Activated CD4-positive, alpha-beta T cell treated with anti-CD3 and anti-CD28 coated beads for 4 hours (primary cell): ENCODE results near the gene LRRC10B.

Experiments
- DNase-seq, 2 donors: peaks; one replicate each; pipeline ENCODE4 v3.0.0-alpha.2; 2020

LRRC10B gene

GRCh38 chr11:61487342-61488025, 21.1 kb upstream of the LRRC10B start:
- DNase-seq, result no peak

DNA sequence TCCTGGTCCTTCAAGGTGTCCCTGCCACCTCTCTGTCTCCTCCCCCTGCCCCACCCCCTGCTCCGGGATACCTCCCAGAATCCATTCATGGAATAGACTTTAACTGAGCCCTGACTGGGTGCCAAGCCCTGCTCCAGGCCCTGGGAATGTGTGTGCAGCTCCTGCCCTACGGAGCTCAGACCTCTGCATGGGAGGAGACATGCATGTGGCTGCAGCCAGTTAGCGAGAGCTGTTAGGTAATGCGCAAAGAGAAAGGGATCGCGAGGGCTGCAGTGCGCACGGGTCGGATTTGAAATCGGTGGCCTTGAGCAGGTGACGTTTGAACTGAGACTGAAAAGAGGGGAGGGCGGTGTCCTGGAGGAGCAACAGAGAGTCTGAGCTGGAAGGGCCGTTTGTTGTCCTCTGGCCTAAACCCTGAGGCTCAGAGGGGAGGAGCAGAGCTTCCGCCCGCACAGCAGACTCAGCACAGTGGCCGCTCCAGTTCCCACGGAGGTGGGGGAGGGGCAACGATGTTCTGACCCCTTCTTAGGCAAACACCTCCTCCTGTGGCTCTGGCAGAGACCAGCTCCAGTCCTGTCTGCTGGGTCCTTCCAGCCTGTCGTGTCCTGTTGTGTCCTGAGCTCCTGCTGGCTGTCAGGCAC, 19.8 kb upstream of the LRRC10B start:
- DNase-seq, result no peak

- no peak for DNase-seq
Measured at GRCh38 chr11:61489833-61490721, 18.5 kb upstream of the LRRC10B start.

DNA sequence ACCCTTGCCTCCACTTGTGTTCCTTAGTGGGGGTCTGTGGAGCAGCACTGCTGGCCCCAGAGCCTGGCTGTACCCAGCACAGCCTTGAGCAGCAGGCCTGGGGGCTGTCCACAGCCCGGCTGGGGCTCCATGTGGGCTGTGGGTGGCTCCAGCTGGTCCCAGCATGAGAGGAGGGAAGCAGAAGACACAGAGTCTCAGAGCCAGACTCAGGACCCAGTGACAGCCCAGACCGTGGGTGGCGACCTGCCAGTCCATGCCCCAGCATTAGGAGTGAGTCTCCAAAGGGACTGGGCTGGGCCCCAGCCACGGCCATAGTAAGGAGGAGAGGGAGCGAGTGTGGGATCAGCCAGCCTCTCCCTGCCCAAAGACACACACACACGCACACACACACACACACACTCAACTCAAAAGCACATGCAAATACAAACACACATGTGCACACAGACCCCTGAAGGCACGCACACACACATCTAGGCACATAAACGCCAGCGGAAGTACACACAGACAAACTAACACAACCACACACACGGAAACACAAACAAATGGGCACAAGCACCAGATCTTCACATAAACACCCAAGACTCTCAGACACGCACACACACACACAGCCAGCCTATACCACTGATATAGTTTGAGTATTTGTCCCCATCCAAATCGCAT, 16.7 kb upstream of the LRRC10B start:
- DNase-seq, result no peak

DNA sequence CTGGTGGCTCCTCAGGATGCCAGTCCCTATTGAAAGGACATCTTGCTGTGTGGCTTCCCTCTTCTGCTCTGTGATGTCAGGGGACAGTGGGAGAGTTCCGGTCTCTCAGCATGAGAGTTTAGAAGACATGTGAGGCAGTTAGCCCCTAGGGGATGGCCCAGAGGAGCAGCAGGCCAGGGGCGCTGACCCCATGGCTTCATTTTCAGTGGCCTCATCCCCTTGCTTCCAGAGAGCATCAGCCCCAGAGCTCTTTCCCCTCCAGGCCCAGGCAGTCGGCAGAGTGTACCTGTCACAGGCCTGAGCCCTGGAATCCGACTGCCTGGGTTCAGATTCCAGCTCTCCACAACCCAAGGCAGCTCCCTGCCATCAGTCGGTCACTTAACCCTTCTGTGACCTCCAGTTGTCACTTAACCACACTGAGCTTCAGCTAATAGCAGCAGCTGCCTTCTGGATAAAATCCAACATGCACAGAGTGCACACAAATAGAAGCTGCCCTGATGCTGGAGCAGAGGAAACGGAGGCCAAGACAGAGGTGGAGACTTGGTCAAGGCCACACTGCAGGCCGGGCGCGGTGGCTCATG, 14.1 kb upstream of the LRRC10B start:
- no peak for DNase-seq

DNA sequence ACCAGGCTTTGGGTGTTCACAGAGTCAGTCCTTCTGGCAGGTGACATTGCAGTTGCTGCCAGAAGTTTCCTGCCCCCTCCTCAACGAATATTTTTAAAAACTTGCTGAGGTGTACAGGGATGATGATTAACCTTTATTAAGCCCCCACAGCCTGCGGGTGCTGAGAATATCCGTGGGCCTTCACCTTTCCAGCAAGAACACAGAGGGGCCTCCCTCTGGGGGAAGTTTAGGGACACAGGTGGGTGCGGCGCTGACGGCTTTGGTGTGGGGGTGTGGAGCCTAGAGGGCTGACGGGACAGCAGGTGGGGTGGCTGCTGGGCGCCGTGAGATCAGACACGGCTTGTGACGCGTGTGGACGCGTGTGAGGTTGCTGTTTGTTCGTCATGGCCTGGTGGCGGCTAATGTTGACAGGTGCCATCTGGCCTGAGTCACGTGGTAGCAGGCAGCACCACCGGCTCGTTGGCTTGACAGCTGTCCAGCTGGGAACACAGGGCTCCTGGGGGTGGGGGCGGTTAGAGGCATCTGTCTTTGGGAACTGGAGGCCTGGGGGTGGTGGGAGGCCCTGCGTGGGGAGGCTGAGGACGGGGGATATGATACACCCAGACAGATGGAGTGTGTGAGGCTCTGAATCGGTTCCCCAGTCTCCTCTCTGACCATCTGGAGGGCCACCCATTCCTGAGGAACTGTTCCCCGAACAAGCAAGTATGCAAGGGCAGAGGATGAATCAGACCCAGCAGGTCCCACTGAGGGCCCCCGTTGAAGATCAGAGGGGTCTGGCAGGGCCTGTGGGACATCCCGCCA, 12.5 kb upstream of the LRRC10B start:
- DNase-seq, result no peak

DNA sequence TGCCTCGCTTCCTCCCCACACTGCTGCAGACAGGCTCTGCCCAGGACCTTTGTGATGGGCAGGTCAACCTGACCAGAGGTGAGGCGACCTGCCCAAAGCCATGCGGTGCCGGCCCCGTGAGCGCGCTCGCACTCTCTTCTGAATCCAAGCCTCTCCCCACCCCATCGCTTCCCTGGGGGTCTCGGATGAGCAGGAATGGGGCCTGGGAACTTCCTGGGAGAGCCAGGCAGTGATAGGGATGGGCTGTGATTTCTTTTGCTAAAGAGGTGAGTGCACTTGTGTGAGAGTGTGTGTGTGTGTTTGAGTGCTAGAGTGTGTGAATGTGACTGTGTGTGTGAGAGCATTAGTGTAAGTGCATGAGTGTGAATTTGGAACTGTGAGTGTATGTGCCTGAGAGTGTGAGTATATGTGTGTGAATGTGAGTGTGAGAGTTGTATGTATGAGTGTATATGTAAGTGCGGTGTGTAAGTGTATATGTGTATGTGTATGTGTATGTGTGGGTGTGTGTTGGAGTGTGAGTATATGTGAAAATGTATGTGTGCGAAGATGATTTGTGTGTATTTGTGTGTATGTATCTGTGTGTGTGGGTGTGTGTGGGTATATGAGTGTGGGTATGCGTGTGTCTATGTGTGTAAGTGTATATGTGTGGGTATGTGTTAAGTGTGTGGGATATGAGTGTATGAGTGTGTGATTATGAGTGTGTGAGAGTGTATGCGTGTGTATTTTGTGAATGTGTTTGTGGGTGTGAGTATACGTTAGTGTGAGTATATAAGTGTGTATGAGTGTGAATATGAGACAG, 11.7 kb upstream of the LRRC10B start:
- no peak for DNase-seq

DNA sequence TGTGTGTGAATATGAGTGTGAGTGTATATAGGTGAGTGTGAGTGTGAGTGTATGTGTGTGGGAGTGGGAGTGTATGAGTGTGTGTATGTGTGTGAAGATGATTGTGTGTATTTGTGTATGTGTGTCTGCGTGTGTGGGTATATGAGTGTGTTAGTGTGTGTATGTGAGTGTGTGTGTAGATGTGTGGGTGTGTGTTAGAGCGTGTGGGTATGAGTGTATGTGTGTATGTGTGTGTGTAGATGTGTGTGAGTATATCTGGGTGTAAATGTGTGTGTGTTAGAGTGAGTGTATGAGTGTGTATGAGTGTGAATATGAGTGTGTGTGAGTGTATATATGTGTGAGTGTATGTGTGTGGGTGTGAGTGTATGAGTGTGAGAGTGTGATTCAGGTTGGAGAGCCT, 11.1 kb upstream of the LRRC10B start:
- DNase-seq, result no peak

- no peak for DNase-seq
Measured at GRCh38 chr11:61497876-61498275, 10.7 kb upstream of the LRRC10B start.

GRCh38 chr11:61498767-61499341, 9.7 kb upstream of the LRRC10B start:
- DNase-seq, result no peak

DNA sequence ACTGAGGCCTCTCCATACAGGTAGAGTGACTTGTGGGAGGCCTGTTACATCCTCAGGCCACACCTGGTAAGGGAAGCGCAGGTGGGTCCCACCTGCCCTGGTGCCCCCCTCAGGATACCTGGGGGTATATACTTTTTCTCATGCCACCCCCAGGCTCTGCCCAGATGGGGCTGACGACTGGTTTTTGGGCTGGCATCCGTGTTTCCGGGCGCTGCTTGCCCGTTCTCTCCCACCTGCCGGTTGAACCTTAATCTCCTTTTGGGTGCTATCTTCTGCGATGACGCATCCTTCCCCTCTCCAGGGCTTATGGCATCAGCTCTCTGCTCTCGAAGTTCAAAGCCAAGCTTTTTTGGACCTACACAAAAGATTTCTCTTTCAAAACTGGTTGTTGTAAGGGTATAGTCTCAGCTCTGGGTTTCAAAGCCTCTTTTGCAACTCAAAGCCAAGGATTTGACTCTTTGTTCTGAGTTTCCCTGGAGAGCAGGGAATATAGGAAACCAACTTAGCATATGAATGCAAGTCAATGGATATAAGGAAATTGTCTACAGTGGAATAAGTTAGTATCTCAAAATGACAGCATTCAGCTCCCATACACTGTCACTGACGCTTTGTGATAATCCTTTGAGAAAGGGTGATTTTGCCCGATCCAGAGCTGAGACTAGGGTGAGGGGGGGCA, 8.6 kb upstream of the LRRC10B start:
- DNase-seq, result no peak

DNA sequence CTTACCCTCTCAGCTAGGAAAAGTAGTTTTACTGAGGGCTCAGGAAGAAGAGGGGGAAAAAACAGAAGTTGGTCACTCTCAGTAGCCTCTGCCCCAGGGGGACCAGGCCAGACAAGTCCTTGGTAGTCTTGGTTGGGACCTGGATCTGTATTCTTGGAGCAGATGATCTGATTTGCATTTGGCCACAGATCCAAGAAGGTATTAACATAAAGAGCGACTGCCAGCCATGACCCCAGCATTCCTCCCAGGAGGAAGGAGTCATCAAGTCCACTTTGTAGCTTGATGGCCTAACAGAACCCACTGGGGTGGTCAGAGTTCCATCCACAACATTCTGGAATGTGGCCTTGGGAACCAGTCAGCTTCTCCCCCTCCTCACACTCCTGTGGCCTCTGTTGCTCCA, 6.0 kb upstream of the LRRC10B start:
- no peak for DNase-seq

GRCh38 chr11:61503135-61503770, 5.3 kb upstream of the LRRC10B start:
- no peak for DNase-seq

DNA sequence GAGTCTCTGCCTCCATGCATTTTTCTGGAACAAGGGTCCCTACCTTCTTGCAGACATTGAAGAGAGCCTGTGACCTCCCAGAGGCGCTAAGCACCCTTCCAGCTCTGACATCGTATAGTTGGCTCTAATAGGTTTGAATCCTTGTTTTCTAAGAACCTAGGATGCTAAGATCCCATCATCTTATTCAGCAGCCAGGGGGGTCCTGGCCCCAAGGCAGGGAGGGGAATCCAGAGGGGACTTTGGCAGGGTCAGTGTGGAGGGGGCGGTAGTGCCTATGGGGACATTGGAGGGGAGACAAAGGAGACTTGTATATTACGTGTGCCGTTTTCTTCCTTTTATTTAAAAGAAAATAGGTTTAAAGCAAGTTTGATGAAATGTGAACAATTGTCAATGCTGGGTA, 3.4 kb upstream of the LRRC10B start:
- no peak for DNase-seq

DNA sequence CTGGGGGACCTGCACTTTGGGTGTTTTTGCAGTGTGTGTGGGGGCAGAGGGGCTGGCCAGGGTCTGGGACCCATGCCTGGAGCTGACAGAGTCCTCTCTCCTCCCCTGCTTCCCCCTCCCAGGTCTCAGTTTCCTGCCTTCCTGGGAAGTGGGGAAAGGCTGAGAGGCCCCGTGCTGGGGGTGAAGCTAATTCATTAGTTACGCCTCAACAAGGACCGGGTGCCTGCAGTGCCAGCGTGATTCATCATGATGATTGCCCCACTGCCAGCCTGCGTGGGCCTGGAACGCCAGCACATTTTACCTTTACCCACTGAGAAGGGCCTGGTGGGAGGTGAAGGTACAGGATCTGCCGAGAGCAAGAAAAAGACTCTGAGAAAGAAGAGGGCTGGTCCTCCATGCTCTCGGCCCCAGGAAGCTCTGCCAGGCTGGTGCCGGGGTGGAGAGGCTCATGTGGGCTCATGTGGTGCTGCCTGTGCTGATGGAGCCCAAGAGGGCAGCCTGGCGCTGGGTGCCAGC, 2.9 kb upstream of the LRRC10B start:
- DNase-seq, result no peak

GRCh38 chr11:61507012-61507768, 1.4 kb upstream of the LRRC10B start:
- DNase-seq, result no peak

DNA sequence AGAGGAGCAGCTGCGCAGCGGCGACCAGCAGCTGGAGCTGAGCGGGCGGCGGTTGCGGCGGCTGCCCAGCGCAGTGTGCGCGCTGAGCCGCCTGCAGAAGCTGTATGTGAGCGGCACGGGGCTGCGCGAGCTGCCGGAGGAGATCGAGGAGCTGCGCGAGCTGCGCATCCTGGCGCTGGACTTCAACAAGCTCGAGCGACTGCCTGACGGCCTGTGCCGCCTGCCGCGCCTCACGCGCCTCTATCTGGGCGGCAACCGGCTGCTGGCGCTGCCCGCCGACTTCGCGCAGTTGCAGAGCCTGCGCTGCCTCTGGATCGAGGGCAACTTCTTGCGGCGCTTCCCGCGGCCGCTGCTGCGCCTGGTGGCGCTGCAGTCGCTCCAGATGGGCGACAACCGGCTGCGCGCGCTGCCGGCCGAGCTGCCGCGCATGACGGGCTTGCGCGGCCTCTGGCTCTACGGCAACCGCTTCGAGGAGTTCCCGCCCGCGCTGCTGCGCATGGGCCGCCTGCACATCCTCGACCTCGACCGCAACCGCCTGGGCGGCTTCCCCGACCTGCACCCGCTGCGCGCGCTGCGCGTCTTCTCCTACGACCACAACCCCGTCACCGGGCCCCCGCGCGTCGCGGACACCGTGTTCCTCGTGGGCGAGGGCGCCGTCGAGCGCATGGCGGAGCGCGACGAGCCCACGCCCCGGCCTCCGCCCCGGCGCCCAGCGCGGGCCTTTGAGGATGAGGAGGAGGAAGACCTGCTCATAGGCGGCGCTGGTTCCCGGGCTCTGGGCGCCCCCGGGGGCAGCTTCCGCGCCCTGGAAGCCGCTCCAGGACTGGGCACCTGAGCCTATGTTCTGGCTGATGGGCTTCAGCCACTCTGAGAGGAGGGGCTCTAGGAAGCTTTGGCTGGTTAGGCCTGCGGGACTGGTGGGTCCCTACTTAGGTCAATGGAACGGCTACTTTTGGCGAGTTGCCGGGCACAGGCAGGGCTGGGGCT, 787 bp downstream of the LRRC10B start:
- DNase-seq, result peak; percentile 27 to 53
